Right forelimb (tissue), 1 donor: Measurements from ENCODE around the gene NEDD9.

Experiments used
- DNase-seq: peaks from one replicate; pipeline ENCODE4 v3.0.0-alpha.2; 2018

Gene NEDD9

DNA sequence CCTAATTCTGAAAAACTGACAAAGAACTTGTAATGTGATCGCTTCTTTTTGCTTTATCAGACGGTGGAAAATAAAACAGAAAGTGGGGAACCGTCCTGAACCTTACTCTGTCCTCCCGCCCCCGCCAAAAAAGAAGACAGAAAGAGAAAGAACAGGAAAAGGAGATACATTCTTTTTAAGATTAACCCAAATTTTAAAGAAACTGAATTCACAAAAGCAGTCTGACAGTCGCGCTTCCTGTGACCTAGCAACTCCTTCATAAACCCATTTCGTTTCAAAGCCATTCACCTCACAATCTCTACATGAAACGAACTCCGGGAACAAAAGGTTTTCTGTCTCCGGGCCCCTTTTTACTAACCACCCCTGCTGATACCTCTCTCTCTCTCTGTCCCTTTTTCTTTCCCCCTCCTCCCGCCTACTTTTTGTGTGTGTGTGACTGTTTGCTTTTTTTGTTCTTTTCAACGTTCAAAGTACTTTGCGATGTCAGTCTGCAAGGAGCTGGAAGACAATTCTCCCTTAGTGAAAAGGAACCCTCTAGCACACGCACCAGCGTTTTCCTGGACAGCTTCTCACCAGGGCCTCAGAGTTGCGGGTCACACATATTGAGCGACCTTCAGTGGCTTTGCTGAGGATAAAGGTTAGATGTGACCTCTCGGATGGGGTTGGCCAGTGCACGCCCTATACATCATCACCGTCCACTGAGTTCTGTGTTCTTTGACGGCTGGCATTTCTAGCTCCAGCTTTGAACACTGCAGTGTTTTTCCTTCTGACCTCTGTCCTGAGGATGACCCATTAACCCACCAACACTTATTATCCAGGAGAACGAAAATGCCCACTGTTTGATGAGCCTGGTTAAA is 530 bp upstream of the NEDD9 start:
- DNase-seq, result peak; percentile 54

DNA sequence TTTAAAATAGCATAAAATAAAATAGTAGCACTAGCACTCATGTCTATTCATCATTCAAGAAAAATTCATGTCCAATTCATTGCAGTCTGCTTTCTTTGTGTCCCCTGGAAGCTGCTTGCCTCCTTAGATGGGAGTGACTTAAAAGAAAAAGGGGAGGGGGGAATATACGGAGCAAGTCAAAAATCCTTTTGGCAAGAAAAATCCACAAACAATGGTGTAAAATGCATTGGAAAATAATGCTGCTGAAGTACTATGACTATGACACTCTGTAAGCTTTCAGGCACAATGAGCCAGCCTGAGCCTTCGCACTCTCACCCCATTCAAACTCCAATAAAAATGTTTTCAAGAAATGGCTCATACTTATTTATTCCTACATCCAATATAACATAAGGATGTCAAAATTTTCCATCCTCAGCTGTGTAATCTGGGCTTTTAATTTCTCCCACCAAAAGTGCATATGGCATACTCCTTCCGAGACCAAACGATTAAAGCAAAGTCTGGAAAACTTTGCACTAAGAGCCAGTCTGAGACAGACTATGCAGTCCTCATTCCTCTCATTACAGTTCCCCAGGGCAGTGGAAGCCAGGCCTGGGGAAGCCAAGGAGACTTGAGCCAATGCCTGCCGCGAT is 790 bp downstream of the NEDD9 start:
- DNase-seq, result no peak

DNA sequence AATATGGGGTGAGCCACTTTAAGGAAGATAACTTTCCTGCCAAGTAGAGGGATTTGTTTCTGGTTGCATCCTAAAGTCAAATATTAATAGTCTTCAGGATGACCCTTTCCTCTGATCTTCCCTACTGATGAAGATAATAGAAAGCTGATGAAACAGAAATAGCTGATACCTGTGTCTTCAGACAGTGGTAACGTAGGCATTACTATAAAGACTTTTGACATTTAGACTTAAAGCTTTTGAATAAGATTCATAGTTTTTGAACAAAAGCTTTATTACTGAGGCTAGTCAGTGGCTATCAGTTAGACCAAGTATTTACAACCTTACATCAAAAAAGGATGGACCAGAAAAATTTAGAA is 1.4 kb downstream of the NEDD9 start:
- no peak for DNase-seq

DNA sequence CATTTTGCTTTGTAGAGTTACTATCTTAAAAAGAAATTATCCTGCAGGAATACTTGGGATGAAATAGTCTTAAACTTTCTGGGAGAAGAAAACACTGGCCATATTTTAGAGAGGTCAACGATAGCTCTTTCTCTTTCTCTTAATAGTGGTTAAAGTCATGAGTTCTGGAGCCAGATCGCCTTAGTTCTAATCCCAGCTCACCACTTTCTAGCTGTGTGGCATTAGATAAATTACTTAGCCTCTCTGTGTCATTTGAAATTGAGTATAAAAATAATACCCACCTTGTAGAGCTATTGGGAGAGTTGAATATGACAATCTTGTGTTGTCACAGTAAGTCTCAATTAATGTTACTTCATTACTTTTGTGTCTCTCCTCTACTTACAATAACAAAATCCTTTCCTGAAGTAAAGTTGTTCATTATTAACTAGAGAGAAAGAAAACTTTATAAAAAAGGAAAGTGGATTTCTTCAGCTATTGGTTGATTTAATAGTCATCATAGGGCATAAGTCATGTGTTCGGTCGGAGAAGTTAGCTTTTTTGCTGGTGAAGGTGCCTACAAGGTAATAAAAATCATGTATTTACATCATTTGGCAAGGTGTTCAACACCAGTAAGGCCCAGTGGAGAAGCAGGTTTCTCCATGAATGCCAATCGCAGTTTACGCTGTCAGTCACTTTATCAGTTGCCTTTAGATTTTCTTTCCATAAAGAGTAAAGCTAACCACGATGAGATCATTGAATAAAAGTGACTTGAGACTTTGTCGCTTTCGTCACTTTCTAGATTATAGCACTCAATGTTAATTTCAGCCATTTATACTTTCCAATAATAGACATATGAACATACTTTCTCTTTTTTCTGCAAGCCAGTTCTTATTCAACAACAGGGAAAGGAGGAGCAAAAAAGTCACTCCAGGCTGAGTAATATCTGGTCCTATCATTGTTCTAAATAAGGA is 2.0 kb downstream of the NEDD9 start:
- peak; percentile 11 for DNase-seq

DNA sequence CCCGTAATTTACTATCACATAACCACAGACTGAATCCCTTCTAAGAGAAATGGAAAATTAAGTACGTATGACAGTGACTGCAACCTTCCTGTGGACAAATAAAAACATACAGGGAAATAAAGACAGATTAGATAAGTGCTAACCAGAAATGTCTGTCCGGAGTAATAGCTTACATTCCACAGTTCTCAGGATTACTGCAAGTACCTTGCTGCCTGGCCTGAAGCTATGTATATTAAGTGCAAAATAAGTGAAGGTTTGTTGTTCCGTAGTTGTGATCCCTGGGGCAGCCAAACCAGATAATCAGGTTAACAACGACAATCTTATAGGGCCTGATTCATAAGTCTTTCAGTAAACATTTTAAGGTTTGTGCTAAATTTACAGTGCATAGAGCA is 2.8 kb downstream of the NEDD9 start:
- DNase-seq, result no peak

DNA sequence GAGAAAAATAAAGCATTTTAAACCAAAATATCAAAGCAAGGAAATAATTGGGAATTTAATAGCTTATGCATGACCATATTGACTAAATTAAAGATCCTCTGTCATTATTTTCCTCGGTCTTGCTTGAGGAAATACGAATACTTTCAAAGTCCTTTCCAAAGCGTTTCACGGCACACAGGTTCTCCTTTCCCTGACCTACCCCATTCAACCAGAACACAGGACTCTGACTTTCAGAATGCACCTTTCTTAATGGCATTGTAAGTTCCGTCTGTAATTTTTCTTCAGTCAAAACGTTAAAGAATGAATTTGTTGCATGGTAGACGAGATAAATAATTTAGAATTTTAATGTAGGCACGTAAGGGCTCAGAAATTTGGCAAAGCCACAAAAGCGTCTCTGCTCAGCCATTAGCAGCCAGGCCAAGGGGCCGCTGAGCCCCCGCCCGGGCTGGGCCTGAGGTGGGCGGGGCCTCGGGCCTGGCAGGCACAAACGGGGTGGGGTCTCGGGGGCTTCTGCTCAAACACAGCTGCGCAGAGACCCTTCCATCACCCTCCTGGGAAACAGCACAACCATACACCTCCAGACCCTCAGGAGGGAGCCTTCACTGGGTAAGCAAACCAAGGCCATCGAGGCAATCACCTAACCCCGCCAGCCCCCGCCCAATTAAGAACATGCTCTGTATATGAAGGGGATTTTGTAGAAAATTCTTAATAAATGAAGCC is 3.4 kb downstream of the NEDD9 start:
- DNase-seq, result no peak

DNA sequence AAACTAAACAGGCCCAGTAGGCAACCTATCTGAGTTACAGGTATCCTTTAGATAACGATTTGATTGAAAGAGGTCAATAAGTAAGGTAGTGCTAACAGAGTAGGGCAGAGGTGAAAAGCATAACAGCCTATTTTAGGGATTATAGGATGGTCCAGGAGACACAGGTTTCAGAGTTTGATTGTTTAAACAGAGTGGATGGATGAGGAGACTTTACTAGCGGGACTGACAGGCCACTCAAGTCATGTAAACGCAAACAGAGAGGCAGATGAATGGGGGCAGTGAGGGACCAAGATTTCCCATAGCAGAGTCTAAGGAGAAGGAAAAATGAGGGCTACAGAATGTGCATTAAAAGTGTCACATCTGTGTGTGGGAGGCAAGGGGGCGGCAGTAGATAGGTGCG is 4.8 kb downstream of the NEDD9 start:
- DNase-seq, result no peak

DNA sequence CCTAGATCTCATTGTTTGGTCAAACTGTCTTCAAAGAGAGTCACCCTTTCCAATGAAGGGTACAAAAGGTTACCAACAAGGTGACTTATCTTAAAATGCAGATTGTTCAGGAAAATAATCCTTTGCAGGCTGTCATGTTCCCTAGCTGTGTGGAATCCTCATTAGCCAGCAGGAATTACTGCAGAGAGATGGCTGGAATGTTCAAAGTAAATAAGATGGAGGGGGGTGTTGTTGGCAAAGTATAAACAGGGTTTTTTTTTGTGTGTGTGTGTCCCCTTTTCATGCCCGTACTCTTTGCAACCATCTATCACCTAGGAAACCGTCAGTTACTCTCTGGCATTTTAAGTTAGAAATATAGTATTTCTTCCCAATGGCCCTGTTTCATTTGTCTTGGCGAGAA is 6.5 kb downstream of the NEDD9 start:
- DNase-seq, result no peak

DNA sequence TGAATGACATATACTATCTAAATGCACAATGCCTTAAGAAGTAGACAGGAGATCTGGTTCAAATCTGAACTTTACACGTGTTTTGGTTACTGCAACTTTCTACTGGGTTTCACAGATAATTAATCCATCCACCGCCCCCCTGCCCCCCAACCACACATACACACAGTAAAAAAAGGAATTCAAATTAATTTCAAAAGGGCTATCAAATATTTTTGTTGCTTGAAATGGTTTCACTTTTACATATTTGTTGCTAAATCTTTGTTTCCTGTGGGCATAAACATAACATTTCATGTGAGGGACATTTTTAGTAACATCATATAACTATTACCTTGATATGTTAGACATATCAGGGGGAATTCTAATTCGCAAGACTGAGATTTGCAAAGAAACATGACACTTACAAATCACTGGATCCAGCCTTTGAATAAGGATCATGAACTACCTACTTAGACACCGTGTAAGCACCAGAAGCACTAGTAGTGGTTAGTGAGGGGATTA is 7.5 kb downstream of the NEDD9 start:
- no peak for DNase-seq

DNA sequence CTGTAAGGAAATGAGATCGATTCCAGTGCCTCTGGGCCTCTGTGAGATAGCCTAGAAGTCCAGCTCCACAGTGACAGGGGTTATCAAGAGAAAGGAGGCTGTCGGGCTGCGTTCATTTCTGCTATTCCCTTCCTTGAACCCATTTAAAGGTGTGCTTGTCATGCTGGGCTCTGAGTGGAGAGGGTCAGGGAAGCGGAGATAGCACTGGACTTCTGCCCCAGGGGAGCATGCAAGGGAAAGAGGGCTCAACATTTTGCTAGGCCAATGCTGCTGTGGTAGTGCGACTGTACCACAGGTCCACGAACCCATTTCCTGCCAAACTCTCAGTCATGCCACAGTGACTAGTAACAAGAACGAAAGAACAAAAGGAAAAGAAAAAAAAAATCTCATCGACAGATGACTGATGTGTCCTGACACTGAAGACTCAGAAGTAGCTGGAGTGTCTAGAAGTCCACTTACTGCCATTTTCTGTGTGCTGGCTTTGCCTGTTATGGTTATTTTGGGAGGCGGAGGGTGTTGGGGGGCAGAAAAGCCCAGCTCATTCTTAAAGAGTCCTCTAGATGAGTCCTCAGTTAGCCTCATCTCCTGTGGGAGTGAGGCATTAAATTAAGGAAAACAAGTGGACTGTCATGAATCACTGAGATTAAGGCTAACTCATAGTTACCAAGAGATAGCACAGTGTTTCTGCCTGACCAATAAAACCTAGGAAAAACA is 8.1 kb downstream of the NEDD9 start:
- DNase-seq, result no peak

DNA sequence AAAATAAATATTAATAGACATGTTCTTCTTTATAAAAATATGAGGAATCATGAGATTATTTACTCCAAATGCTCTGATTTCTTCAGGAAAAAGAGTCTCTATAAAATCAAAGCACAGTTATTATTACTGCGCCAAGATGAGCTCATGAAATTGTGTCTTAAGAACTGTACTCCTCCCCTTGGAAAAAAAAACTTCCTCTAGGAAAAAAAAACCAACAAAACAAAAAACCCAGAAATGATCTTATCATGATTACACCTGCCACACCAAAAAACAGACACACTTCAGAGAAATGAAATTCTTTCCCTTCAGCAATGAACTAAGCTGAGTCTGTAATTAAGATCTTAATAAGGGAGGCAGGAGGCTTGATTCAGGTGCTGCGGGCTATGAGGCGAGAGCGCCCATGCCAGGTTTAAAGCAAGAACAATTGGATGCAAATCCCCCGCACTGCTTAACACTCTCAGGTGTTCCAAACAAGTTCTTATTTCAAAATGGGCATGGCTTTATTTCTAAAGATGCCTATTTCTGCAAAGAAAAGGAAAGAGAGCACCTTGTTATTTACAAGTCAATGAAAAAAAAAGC is 9.1 kb downstream of the NEDD9 start:
- no peak for DNase-seq

DNA sequence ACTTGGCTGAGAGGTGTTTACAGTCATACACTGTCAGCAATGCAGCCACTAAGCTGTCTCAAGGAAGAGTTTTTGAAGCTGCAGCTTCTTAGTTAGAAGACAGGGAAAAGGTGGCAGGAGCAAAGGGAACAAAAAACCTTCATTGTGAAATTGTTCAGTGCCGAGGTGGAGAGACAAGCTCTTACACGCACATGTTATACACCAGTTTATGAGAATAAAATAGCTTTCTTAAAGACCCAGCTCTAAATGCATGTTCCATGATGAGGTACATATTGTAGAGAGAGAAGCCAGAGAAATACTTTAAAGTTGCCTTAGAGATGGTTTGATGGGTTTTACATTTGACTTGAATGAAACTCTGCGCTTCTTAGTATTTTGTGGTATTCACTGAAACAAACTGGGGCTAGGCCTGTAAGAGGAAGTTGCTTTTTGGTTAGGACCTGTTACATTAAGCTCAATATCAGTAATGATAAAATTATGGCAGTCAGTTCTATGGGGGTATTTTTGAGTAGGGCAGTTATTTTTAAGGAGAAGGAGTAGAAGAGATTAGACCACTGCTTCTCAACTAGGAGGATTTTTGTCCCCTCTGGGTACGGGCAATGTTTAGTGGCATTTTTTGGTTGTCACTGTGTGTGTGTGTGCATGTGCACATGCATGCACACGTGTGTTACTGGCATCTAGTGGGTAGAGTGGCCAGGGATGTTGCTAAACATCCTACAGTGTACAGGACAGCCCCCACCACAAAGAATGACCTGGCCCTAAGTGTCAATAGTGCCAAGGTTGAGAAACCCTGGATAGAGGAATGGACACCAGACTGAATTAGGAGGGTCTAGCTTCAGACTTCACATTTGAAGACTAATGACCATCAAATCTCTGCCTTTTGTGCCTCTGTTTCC is 9.8 kb downstream of the NEDD9 start:
- no peak for DNase-seq

DNA sequence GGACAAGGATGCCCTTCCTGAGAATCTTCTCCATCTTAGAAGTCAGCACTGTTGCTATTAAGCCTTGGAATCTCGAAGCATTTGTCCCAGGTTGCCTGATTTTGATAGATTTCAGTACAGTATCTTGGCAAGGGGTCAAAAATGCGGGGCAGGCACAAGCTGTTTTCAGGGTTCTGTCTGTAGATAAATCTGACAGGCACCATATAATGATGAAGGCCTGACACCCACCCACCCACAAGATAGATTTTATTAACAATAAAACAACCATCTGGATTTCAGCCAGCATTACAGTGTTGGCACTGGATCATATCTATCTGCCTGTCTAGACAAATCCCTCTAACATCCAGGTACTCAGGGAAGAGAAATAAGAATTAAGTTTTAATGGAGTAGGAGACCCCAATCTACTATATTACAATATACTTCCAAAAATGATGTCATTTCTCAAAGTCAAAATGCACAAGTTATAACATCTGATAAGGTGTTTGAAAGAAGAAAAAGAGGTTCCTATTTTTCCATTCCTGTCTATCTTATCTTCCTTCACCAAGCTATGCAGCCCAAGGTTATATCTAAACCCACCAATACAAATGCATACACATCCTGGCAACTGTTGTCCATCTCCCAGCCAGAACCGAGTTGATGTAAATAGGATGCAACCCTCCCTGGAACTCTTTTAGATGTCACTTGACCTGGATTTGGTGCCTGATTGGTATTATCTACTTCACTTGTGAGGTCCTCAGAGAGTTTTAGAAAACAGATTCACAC is 10.7 kb downstream of the NEDD9 start:
- DNase-seq, result no peak

DNA sequence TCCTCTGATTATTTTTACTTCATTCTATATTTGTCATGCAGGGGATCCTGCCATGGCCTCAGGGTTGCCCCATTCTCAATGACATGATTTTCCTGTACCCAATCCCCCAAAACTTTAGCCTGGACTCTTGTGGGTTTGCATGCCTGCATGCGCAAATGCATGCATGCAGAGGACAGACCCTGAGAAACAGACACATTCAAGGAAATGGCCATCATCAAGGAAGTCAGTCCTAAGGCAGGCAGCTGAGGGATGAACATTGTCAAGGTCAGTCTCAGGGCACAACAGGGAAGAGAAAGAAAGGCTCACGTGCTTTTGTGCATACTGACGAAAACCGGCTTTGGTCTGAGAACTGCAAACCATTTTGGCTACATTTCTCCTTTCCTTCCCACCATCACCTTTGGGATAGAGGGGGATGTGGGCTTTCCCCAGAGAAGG is 13.1 kb downstream of the NEDD9 start:
- DNase-seq, result no peak

DNA sequence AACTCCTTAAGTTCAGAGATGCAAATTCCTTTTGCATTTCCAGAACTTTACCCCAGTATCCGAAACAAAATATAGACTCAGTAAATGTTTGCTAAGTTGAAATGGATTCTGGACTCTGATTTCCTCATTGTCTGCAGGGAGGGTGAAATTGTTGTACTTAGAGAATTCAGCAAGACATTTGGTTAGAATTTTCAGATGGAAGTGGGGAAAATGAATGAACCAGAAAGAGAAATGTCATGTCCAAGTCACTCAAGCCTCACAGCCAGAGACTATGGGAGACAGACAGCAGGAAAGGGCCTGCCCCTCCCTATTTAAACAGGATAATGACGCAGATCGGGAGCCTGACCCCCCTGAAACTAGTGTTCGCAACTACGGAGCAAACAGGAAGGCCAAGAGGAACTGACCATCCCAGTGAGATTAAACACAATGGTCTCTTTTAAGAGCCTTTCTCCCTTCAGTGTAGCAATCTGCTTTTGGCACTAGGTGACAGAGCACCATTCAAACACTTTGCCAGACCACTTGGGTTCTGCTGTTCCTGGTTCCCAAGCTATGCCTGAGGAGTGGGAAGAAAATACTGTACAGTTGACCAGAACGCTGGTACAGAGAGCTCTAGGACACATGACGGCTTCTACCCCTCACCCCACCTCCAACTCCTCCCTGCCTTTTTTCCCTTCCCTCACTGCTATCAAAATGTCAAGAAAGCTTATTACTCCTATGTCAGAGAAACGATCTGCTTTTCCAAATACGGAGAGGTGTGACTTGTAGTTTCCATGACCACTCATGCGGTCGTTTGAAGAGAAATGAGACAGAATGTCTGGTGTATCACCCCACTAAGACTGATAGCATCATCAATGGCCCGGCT is 13.7 kb downstream of the NEDD9 start:
- no peak for DNase-seq

DNA sequence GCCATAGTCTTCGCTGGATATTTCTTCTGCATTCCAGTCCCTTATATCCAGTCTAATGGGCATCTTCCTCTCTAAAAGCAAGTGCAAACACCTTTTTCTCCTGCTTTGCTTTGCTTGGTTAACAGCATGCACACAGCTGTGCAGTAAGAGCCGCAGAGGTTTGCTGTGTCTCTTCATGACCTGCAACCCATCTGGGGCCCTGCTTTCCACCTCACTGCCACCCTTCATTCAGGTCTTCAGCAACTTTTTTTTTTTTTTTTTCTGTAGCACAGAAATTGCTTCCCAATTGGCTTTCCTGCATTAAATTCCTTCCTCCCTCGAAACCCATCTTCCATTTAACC is 14.4 kb downstream of the NEDD9 start:
- no peak for DNase-seq

DNA sequence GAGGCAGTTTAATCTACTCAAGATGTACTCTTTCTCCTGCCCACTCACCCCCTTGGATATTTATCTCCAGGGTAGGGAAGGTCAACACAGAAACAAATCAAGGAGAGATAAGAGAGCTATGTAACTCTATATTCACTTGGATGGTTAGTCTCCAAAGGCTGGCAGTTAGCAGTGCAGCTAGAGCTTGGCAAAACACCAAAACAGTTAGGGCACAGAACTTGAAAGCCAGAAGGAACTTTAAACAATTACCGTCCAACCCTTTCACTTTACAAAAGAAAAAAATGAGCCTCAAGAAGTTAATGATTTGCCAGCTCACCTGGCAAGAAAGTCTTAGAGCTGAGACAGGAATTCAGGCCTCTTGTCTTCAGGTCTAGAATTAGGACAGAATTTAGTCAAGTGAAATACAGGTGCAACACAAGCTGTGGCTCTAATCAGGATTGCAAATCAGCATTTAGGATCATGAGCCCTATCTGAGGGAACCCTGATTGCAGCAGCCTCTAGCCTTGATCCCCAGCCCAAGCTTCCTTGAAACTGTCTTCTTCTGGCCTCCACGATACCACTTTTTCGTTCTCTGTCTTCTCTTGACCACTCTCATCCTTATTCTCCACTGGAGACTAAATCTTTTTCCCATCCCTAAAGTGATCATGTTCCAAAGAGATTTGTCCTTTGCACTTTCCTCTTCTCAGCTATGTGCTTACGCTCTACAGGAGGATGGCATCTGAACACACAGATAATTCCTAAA is 14.9 kb downstream of the NEDD9 start:
- no peak for DNase-seq

DNA sequence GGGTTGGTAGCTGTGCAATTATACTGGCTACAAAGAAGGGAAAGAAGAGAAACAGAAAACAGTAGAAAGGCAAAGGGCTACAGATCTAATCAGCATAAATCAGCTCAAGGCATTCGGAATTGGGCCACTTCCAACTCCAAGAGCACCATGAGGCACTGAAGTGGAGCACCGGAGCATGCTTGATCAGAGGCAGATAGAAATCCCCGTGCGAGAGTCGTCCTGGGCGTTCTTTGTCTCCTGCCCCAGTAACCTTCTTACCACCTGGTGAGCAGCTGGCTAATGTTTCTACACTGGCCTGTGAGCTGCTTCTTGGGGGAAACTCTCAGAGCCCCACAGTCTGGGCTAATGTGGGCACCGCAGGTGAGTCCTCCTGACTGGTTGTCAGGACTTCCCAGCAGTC is 16.7 kb downstream of the NEDD9 start:
- DNase-seq, result no peak
